CD14-positive monocyte (primary cell): ENCODE results near the gene VCL. TPM values are rescaled to one million over a fixed set of nuclear protein-coding genes. Genes with fewer than 3 reads are reported as not detected.
A peak's percentile ranks its signal among the peaks of the same experiment; 100 is the strongest.

ENCODE experiments used
- DNase-seq, 3 donors: peaks; one replicate each; pipeline ENCODE4 v3.0.0-alpha.2; 2011 to 2022
- H2AFZ ChIP-seq: 2 replicates; pipeline ENCODE4 v1.6.0; 2012; ENCODE audit warnings: mild to moderate bottlenecking, low read depth, low read length, inconsistent platforms; ENCODE audit not compliant: insufficient read depth, poor library complexity, severe bottlenecking
- H3K27ac ChIP-seq, 2 donors: 1 replicate in 1 of 2; 2 replicates in 1 of 2; pipeline ENCODE4 v1.5.1; 2012 to 2013; ENCODE audit warnings: low read length in 2 of 2, control low read depth in 1 of 2, inconsistent platforms in 1 of 2, low read depth in 1 of 2, mild to moderate bottlenecking in 1 of 2
- H3K27me3 ChIP-seq, 2 donors: one replicate each; pipeline versions ENCODE4 v1.6.0 to v1.6.1; 2011 to 2013; ENCODE audit warnings: low read length in 2 of 2; ENCODE audit not compliant: control insufficient read depth in 2 of 2, insufficient read depth in 2 of 2
- H3K36me3 ChIP-seq, 2 donors: replicated peaks in 1 of 2; 1 replicate in 1 of 2; 2 replicates in 1 of 2; pipeline versions ENCODE4 v1.5.1 to v1.6.1; 2012 to 2013; ENCODE audit warnings: low read length in 2 of 2, control low read depth in 1 of 2, inconsistent platforms in 1 of 2, mild to moderate bottlenecking in 1 of 2; ENCODE audit not compliant: insufficient read depth in 2 of 2, control insufficient read depth in 1 of 2
- H3K4me1 ChIP-seq, 2 donors: 1 replicate in 1 of 2; 2 replicates in 1 of 2; pipeline versions ENCODE4 v1.5.1 to v1.6.1; 2012 to 2013; ENCODE audit warnings: low read length in 2 of 2, control low read depth in 1 of 2, inconsistent platforms in 1 of 2, mild to moderate bottlenecking in 1 of 2, moderate library complexity in 1 of 2; ENCODE audit not compliant: insufficient read depth in 2 of 2, control insufficient read depth in 1 of 2
- H3K4me2 ChIP-seq: replicated peaks from 2 replicates; pipeline ENCODE3; 2012; ENCODE audit warnings: low read length, moderate library complexity, mild to moderate bottlenecking; ENCODE audit not compliant: poor library complexity, severe bottlenecking; ENCODE audit errors: extremely low read depth
- H3K4me3 ChIP-seq, 3 experiments: fragments of 200-600 bp in 1 of 3; sonication (generic) in 1 of 3; replicated peaks in 1 of 3; 1 replicate in 2 of 3; 2 replicates in 1 of 3; pipeline ENCODE4 v1.5.1; 2011 to 2013; ENCODE audit warnings: low read length in 3 of 3, mild to moderate bottlenecking in 3 of 3, control low read depth in 2 of 3, low read depth in 2 of 3, inconsistent platforms in 1 of 3, moderate library complexity in 1 of 3
- H3K79me2 ChIP-seq: 2 replicates; pipeline ENCODE4 v1.6.0; 2012; ENCODE audit warnings: mild to moderate bottlenecking, control low read depth, inconsistent platforms, low read length, moderate library complexity; ENCODE audit not compliant: insufficient read depth
- H3K9ac ChIP-seq: 2 replicates; pipeline ENCODE4 v1.6.0; 2017; ENCODE audit warnings: low read length, mild to moderate bottlenecking; ENCODE audit not compliant: insufficient read depth, poor library complexity, severe bottlenecking
- H3K9me3 ChIP-seq, 2 donors: replicated peaks in 1 of 2; 1 replicate in 1 of 2; 2 replicates in 1 of 2; pipeline versions ENCODE4 v1.5.1 to v1.6.1; 2012 to 2013; ENCODE audit warnings: low read length in 2 of 2, control low read depth in 1 of 2; ENCODE audit not compliant: control insufficient read depth in 1 of 2, insufficient read depth in 1 of 2
- H4K20me1 ChIP-seq: 2 replicates; pipeline ENCODE4 v1.6.0; 2012; ENCODE audit warnings: mild to moderate bottlenecking, low read length, control low read depth, moderate library complexity; ENCODE audit not compliant: insufficient read depth
- H3K27ac Mint-ChIP-seq, 7 donors: one replicate each; pipeline ENCODE4 v1.8.0; 2020; ENCODE audit warnings: mild to moderate bottlenecking in 7 of 7, mixed read lengths in 7 of 7, moderate library complexity in 6 of 7, inconsistent platforms in 2 of 7
- H3K27me3 Mint-ChIP-seq, 3 donors: one replicate each; pipeline ENCODE4 v1.8.0; 2021 to 2022; ENCODE audit warnings: low read depth in 3 of 3, mild to moderate bottlenecking in 3 of 3, mixed read lengths in 3 of 3, moderate library complexity in 3 of 3, inconsistent platforms in 1 of 3
- H3K36me3 Mint-ChIP-seq, 2 donors: one replicate each; pipeline ENCODE4 v1.8.0; 2020; ENCODE audit warnings: mixed read lengths in 2 of 2, inconsistent platforms in 1 of 2, mild to moderate bottlenecking in 1 of 2
- H3K4me1 Mint-ChIP-seq: one replicate; pipeline ENCODE4 v1.8.0; 2020; ENCODE audit warnings: mild to moderate bottlenecking, mixed read lengths
- H3K4me3 Mint-ChIP-seq, 2 donors: one replicate each; pipeline ENCODE4 v1.8.0; 2020; ENCODE audit warnings: mild to moderate bottlenecking in 2 of 2, mixed read lengths in 2 of 2, moderate library complexity in 1 of 2
- H3K9me3 Mint-ChIP-seq, 7 donors: one replicate each; pipeline ENCODE4 v1.8.0; 2020 to 2022; ENCODE audit warnings: mixed read lengths in 7 of 7, mild to moderate bottlenecking in 6 of 7, moderate library complexity in 6 of 7, inconsistent platforms in 2 of 7
- CTCF ChIP-seq: fragments of 200-600 bp; IDR thresholded peaks from one replicate; pipeline ENCODE4 v1.8.0; 2022; ENCODE audit warnings: antibody characterized with exemption, mild to moderate bottlenecking
- WGBS: methylation state at CpG from one replicate; pipeline ENCODE4 v1.1.5; 2013; ENCODE audit warnings: missing lambda C conversion rate; ENCODE audit not compliant: insufficient coverage; 5-methylcytosine and 5-hydroxymethylcytosine counted together
- intact Hi-C, 2 donors: fragments of 100-400 bp; cut with micrococcal nuclease; formaldehyde crosslinking; loops; one replicate each; pipeline versions ENCODE4 v1.15.0 to v1.15.1; 2023
- polyA plus RNA-seq, 3 donors: library from polyadenylated mRNA; depleted of rRNA in 1 of 3; unstranded in 2 of 3; stranded (reverse) in 1 of 3; fragments of 300-500 nt in 2 of 3; fragments of >200 nt in 1 of 3; fragmentation: Illumina TruSeq in 2 of 3; gene quantifications; 1 replicate in 2 of 3; 2 replicates in 1 of 3; pipeline ENCODE4 v1.2.3, GENCODE V29; 2012 to 2021

VCL gene
- polyA plus RNA-seq, 3 donors = 39.1 to 68.4 (median 52.8) TPM

DNA sequence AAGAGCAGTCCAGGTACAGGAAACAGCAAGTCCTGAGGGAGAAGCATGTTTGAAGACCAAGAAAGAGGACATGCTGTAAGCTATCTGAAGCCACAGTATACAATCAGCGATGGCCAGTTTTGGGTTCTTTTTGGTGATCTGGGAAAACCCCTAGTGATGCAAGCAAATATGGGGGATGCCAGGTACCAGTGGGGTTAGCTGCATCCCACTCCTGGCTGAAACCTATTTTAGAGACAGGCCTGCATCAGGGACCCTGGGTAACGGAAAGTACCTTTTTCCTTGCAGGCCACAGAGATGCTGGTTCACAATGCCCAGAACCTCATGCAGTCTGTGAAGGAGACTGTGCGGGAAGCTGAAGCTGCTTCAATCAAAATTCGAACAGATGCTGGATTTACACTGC lies 119.8 kb downstream of the VCL start:
- H3K27ac Mint-ChIP-seq = peak overlapping the region in 4 of 7 donors; percentile 56 to 82 (median 58)
- TF ChIP-seq CTCF = no peak
- H3K9ac ChIP-seq = no peak overlapping the region
- no peaks in the 10 kb centered on the region for H3K4me1 Mint-ChIP-seq
- H3K4me2 ChIP-seq = no peak overlapping the region
- H3K9me3 ChIP-seq = no peaks in the 10 kb centered on the region
- H3K4me3 Mint-ChIP-seq = no peak overlapping the region
- no peaks in the 10 kb centered on the region for H3K9me3 Mint-ChIP-seq
- H3K4me3 ChIP-seq = no peak overlapping the region
- no peaks in the 10 kb centered on the region for H3K4me1 ChIP-seq
- peak overlapping the region in 1 of 2 donors; percentile 48 for H3K27ac ChIP-seq
- H4K20me1 ChIP-seq = peaks cover 79% of the 10 kb centered on the region
- intact Hi-C loops = no loop called here
- H3K36me3 Mint-ChIP-seq = peaks cover 92 to 99% of the 10 kb centered on the region in 2 donors
- no peaks in the 10 kb centered on the region for H3K27me3 Mint-ChIP-seq
- peaks cover 98 to 100% of the 10 kb centered on the region in 2 donors for H3K36me3 ChIP-seq
- no peak overlapping the region for H2AFZ ChIP-seq
- no peaks in the 10 kb centered on the region for H3K27me3 ChIP-seq
- no peaks in the 10 kb centered on the region for H3K79me2 ChIP-seq
- no peak for DNase-seq
- 98% methylated on average over 4 of the region's 4 CpGs for WGBS

GRCh38 chr10:74118804-74119203 lies 120.9 kb downstream of the VCL start:
- 100% methylated on average over 3 of the region's 3 CpGs for WGBS
- H2AFZ ChIP-seq = no peak overlapping the region
- H3K4me3 Mint-ChIP-seq = no peak overlapping the region
- no peaks in the 10 kb centered on the region for H3K27me3 ChIP-seq
- H3K4me1 Mint-ChIP-seq = no peaks in the 10 kb centered on the region
- no peaks in the 10 kb centered on the region for H3K9me3 Mint-ChIP-seq
- intact Hi-C loops = no loop called here
- H3K4me2 ChIP-seq = no peak overlapping the region
- H3K79me2 ChIP-seq = no peaks in the 10 kb centered on the region
- no peaks in the 10 kb centered on the region for H3K9me3 ChIP-seq
- H4K20me1 ChIP-seq = peaks cover 68% of the 10 kb centered on the region
- peak overlapping the region in 1 of 2 donors; percentile 48 for H3K27ac ChIP-seq
- no peak for DNase-seq
- H3K36me3 ChIP-seq = peaks cover 97 to 100% of the 10 kb centered on the region in 2 donors
- no peaks in the 10 kb centered on the region for H3K27me3 Mint-ChIP-seq
- H3K4me1 ChIP-seq = no peaks in the 10 kb centered on the region
- H3K36me3 Mint-ChIP-seq = peaks cover 93 to 99% of the 10 kb centered on the region in 2 donors
- H3K4me3 ChIP-seq = no peak overlapping the region
- H3K9ac ChIP-seq = no peak overlapping the region
- peak overlapping the region in 3 of 7 donors; percentile 50 to 71 (median 66) for H3K27ac Mint-ChIP-seq
- no peak for TF ChIP-seq CTCF
